Kidney epithelial cell (primary cell): ENCODE data around the gene TSHZ2. TPM values are rescaled to one million over a fixed set of nuclear protein-coding genes. Genes with fewer than 3 reads are reported as not detected.

ENCODE experiments used
- DNase-seq: peaks from one replicate; pipeline ENCODE4 v3.0.0-alpha.2; 2010; ENCODE audit warnings: low read depth
- H3K27me3 ChIP-seq: 2 replicates; pipeline ENCODE4 v1.6.0; 2011; ENCODE audit warnings: low read length; ENCODE audit not compliant: control insufficient read depth, insufficient read depth
- H3K36me3 ChIP-seq: 2 replicates; pipeline ENCODE4 v1.5.1; 2011; ENCODE audit warnings: low read length; ENCODE audit not compliant: control insufficient read depth, insufficient read depth
- H3K4me3 ChIP-seq: 2 replicates; pipeline ENCODE4 v1.5.1; 2011; ENCODE audit warnings: low read depth, mild to moderate bottlenecking, control low read depth, low read length
- CTCF ChIP-seq: IDR thresholded peaks from 2 replicates; pipeline ENCODE4 v1.5.1; 2011; ENCODE audit warnings: mild to moderate bottlenecking, moderate library complexity, low read length, control low read depth, inconsistent platforms; ENCODE audit not compliant: insufficient read depth, poor library complexity, severe bottlenecking
- total RNA-seq: library from RNA; depleted of rRNA; stranded (reverse); fragments of >200 nt; gene quantifications from 2 replicates; pipeline ENCODE4 v1.2.3, GENCODE V29; 2015

Gene TSHZ2
- total RNA-seq, 1 donor from 2014 or later: 1.0 TPM

GRCh38 chr20:53165452-53165851 is 193.3 kb downstream of the TSHZ2 start:
- no peak for DNase-seq
- no peaks in the 10 kb centered on the region for H3K27me3 ChIP-seq
- TF ChIP-seq CTCF: no peak

GRCh38 chr20:53168491-53168890 is 196.3 kb downstream of the TSHZ2 start:
- TF ChIP-seq CTCF: no peak
- Histone ChIP-seq H3K27me3 (no peaks in the 10 kb centered on the region), H3K36me3 (no peaks in the 10 kb centered on the region), H3K4me3 (no peak overlapping the region)
- DNase-seq: no peak

More at GRCh38 chr20:53165452-53165851, 193.3 kb downstream of the TSHZ2 start:
- Histone ChIP-seq H3K36me3 (no peaks in the 10 kb centered on the region), H3K4me3 (no peak overlapping the region)

GRCh38 chr20:53170196-53170595 is 198.0 kb downstream of the TSHZ2 start:
- no peaks in the 10 kb centered on the region for H3K27me3 ChIP-seq
- H3K36me3 ChIP-seq: no peaks in the 10 kb centered on the region
- H3K4me3 ChIP-seq: no peak overlapping the region
- TF ChIP-seq CTCF: no peak
- no peak for DNase-seq

GRCh38 chr20:53171065-53171464 is 198.9 kb downstream of the TSHZ2 start:
- H3K4me3 ChIP-seq: no peak overlapping the region
- TF ChIP-seq CTCF: no peak
- no peak for DNase-seq
- no peaks in the 10 kb centered on the region for H3K36me3 ChIP-seq
- H3K27me3 ChIP-seq: no peaks in the 10 kb centered on the region

GRCh38 chr20:53174454-53174853 is 202.3 kb downstream of the TSHZ2 start:
- H3K27me3 ChIP-seq: no peaks in the 10 kb centered on the region
- no peak for DNase-seq
- no peak for TF ChIP-seq CTCF
- H3K4me3 ChIP-seq: no peak overlapping the region
- H3K36me3 ChIP-seq: no peaks in the 10 kb centered on the region

- Histone ChIP-seq H3K36me3 (no peaks in the 10 kb centered on the region), H3K27me3 (no peaks in the 10 kb centered on the region), H3K4me3 (no peak overlapping the region)
- no peak for DNase-seq
- TF ChIP-seq CTCF: no peak
Observed at GRCh38 chr20:53175135-53175780, 203.1 kb downstream of the TSHZ2 start.
